Endodermal cell (in vitro differentiated cells): ENCODE measurements around the gene MCEE. TPM values are rescaled to one million over a fixed set of nuclear protein-coding genes. Genes with fewer than 3 reads are reported as not detected.

ENCODE experiments used
- DNase-seq: peaks from one replicate; pipeline ENCODE4 v3.0.0-alpha.2; 2017
- H3K27ac ChIP-seq: 2 replicates; pipeline ENCODE4 v1.5.1; 2013; ENCODE audit warnings: mild to moderate bottlenecking, low read depth, low read length, moderate library complexity
- H3K27me3 ChIP-seq: 2 replicates; pipeline ENCODE4 v1.6.1; 2013; ENCODE audit warnings: mild to moderate bottlenecking, low read length, moderate library complexity; ENCODE audit not compliant: insufficient read depth, control insufficient read depth, poor library complexity, severe bottlenecking
- H3K36me3 ChIP-seq: 2 replicates; pipeline ENCODE4 v1.7.0; 2013; ENCODE audit warnings: mild to moderate bottlenecking, low read length, moderate library complexity; ENCODE audit not compliant: control insufficient read depth, insufficient read depth
- H3K4me1 ChIP-seq: one replicate; pipeline ENCODE4 v1.7.0; 2013; ENCODE audit warnings: low read length; ENCODE audit not compliant: control insufficient read depth, insufficient read depth
- H3K4me3 ChIP-seq: 2 replicates; pipeline ENCODE4 v1.5.1; 2013; ENCODE audit warnings: mild to moderate bottlenecking, low read length, moderate library complexity
- H3K9ac ChIP-seq: 2 replicates; pipeline ENCODE4 v1.6.1; 2013; ENCODE audit warnings: mild to moderate bottlenecking, low read length, moderate library complexity; ENCODE audit not compliant: poor library complexity, severe bottlenecking; ENCODE audit errors: extremely low read depth
- H3K9me3 ChIP-seq: 2 replicates; pipeline ENCODE4 v1.6.1; 2013; ENCODE audit warnings: mild to moderate bottlenecking, low read length, moderate library complexity; ENCODE audit not compliant: control insufficient read depth
- H3K27ac Mint-ChIP-seq: 2 replicates; pipeline ENCODE4 v1.8.0; 2020; ENCODE audit warnings: mixed read lengths
- H3K27me3 Mint-ChIP-seq: 2 replicates; pipeline ENCODE4 v1.8.0; 2021; ENCODE audit warnings: mild to moderate bottlenecking, mixed read lengths; ENCODE audit not compliant: insufficient read depth
- H3K36me3 Mint-ChIP-seq: 2 replicates; pipeline ENCODE4 v1.8.0; 2020; ENCODE audit warnings: low read depth, mixed read lengths
- H3K4me1 Mint-ChIP-seq: 2 replicates; pipeline ENCODE4 v1.8.0; 2020; ENCODE audit warnings: mixed read lengths
- H3K4me3 Mint-ChIP-seq: 2 replicates; pipeline ENCODE4 v1.8.0; 2020; ENCODE audit warnings: mild to moderate bottlenecking, moderate library complexity, mixed read lengths
- H3K9me3 Mint-ChIP-seq: 2 replicates; pipeline ENCODE4 v1.8.0; 2020; ENCODE audit warnings: mild to moderate bottlenecking, mixed read lengths
- CTCF ChIP-seq: fragments of 200-600 bp; sonication (generic); conservative IDR thresholded peaks from 2 replicates; pipeline ENCODE4 v1.5.0; 2021; ENCODE audit warnings: antibody characterized with exemption, mild to moderate bottlenecking
- WGBS, 2 experiments: methylation state at CpG; one replicate each; pipeline versions ENCODE4 v1.1.5 to v1.1.7; 2013; ENCODE audit warnings: missing lambda C conversion rate in 2 of 2, mixed read lengths in 1 of 2; ENCODE audit not compliant: insufficient coverage in 1 of 2, insufficient read length in 1 of 2; 5-methylcytosine and 5-hydroxymethylcytosine counted together
- total RNA-seq, 2 donors: library from RNA; stranded (reverse); fragmentation: NEBNext Ultra II Directional in 1 of 2; extraction: Animal tissue kit (Norgen Biotek cat#: 25700) in 1 of 2; gene quantifications; 2 replicates in 1 of 2; 3 replicates in 1 of 2; pipeline ENCODE4 v1.2.1, GENCODE V29; 2021

The MCEE gene
- total RNA-seq, 2 donors from 2014 or later, result 10.9 to 17.6 TPM

- Mint-ChIP-seq H3K9me3 (no peaks in the 10 kb centered on the region), H3K36me3 (peaks cover 11% of the 10 kb centered on the region), H3K27me3 (no peaks in the 10 kb centered on the region), H3K4me1 (peaks cover 7% of the 10 kb centered on the region), H3K4me3 (no peak overlapping the region), H3K27ac (no peak overlapping the region)
- TF ChIP-seq CTCF, result no peak
- Histone ChIP-seq H3K36me3 (peaks cover 21% of the 10 kb centered on the region), H3K9ac (peak overlapping the region; percentile 95), H3K4me1 (no peaks in the 10 kb centered on the region), H3K27me3 (no peaks in the 10 kb centered on the region), H3K9me3 (no peaks in the 10 kb centered on the region), H3K4me3 (peak overlapping the region; percentile 99), H3K27ac (peak overlapping the region; percentile 86)
- DNase-seq, result no peak
- 0 to 3% methylated on average over 13 to 17 of the region's 17 CpGs for WGBS, 2 experiments
Measured at GRCh38 chr2:71129902-71130151, 202 bp downstream of the MCEE start.

- 5 to 8% methylated on average over 13 to 18 of the region's 18 CpGs for WGBS, 2 experiments
Measured at GRCh38 chr2:71129114-71129901, 721 bp downstream of the MCEE start.

GRCh38 chr2:71126957-71127356 is 3.1 kb downstream of the MCEE start:
- Mint-ChIP-seq H3K36me3 (peaks cover 19% of the 10 kb centered on the region), H3K9me3 (peaks cover 6% of the 10 kb centered on the region), H3K4me3 (no peak overlapping the region), H3K4me1 (peaks cover 7% of the 10 kb centered on the region), H3K27ac (no peak overlapping the region), H3K27me3 (no peaks in the 10 kb centered on the region)
- H3K4me1 ChIP-seq, result no peaks in the 10 kb centered on the region
- TF ChIP-seq CTCF, result no peak
- H3K4me3 ChIP-seq, result no peak overlapping the region
- no peak for DNase-seq
- H3K27me3 ChIP-seq, result no peaks in the 10 kb centered on the region
- peaks cover 19% of the 10 kb centered on the region for H3K36me3 ChIP-seq
- WGBS, 2 experiments, result 88 to 89% methylated on average over 2 to 3 of the region's 3 CpGs
- peaks cover 8% of the 10 kb centered on the region for H3K9me3 ChIP-seq
- no peak overlapping the region for H3K9ac ChIP-seq
- no peak overlapping the region for H3K27ac ChIP-seq

More at GRCh38 chr2:71129114-71129901, 721 bp downstream of the MCEE start:
- Histone ChIP-seq H3K4me1 (no peaks in the 10 kb centered on the region), H3K9me3 (no peaks in the 10 kb centered on the region), H3K9ac (peak overlapping the region; percentile 95), H3K27me3 (no peaks in the 10 kb centered on the region), H3K4me3 (peak overlapping the region; percentile 99), H3K27ac (peak overlapping the region; percentile 86), H3K36me3 (peaks cover 16% of the 10 kb centered on the region)
- Mint-ChIP-seq H3K9me3 (no peaks in the 10 kb centered on the region), H3K4me3 (no peak overlapping the region), H3K27me3 (no peaks in the 10 kb centered on the region), H3K36me3 (peaks cover 8% of the 10 kb centered on the region), H3K4me1 (peaks cover 7% of the 10 kb centered on the region), H3K27ac (no peak overlapping the region)
- TF ChIP-seq CTCF, result no peak
- DNase-seq, result no peak
